ENCODE data around the gene ARHGAP44.
A peak's percentile ranks its signal among the peaks of the same experiment; 100 is the strongest.
"Not testable (repeated sequence)": the region's sequence is repeated elsewhere in the genome, so short reads cannot be mapped to it uniquely, and the experiment has no call there.

The ARHGAP44 gene

GRCh38 chr17:12815642-12816141, 26.4 kb downstream of the ARHGAP44 start:
- DNase-seq (ENCODE audit: low spot score), result no peak

DNA sequence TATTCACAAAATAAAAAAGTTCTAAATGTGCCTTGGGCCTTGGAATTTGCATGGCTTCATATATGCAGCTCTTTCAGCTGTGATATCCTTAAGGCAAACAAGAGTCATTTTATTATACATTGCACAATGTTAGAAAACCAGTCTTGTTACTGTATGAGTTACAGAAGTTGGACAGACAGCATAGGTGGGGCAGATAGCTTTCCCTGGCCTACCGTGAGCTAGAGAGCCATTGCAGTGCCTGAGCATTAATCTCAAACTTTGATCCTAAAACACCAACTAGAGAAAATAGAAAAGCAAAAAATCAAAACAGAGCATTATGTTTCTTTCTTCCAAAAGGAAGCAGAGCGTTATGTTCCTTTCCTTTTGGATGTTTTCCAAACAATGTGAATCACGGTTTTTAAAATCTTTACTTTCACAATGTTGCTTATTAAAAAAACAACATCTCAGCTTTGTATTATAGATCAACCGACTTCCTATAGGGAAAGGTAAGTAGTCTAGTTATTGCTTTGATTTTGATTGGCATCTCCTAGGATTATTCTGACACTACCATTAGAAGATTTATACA, 32.2 kb downstream of the ARHGAP44 start:
- no peak for DNase-seq (ENCODE audit: low spot score)

DNA sequence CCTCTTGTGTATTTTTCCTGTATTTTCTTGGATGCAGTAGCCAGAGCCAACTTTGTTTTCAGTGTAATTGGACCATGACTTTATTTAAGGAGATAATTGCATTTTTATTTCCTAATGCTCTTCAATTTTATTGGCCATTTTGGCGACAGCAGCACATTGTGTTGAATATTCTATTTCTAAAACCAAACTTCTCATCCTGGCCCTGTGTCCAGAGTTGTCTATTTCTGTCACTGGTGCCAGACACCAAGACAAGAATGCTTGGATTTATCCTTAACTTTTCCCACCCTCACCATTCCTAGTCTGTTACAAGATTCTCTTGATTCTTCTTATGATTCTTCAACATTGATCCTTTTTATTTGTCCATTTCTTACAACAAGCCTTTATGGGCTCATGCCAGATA, 37.1 kb downstream of the ARHGAP44 start:
- no peak for DNase-seq (ENCODE audit: low spot score)

DNA sequence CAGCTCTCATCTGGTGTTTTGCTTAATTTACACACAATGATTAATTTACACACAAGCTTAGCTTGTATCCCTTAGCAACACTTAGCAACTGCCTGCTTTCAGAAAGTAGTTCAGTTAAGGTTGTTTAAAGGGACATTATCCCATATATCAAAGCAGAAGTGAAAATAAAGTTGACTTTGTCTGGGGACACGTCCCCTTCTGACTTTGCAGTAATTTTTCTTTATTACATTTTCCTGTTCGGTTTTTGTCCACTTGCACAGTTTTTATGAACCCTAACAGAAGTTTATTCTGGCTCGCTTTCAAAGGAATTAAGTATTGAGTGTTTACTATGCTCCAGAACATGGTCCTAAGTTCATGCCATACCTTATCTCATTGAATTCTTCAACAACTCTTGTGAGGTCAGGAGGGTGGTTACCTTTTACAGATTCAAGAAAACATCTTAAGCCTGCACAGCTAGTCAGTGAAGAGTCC, 41.5 kb downstream of the ARHGAP44 start:
- DNase-seq (ENCODE audit: low spot score), result no peak

- no peak for DNase-seq (ENCODE audit: low spot score)
Measured at GRCh38 chr17:12831839-12832238, 42.5 kb downstream of the ARHGAP44 start.

GRCh38 chr17:12839042-12839441, 49.7 kb downstream of the ARHGAP44 start:
- no peak for DNase-seq (ENCODE audit: low spot score)

DNA sequence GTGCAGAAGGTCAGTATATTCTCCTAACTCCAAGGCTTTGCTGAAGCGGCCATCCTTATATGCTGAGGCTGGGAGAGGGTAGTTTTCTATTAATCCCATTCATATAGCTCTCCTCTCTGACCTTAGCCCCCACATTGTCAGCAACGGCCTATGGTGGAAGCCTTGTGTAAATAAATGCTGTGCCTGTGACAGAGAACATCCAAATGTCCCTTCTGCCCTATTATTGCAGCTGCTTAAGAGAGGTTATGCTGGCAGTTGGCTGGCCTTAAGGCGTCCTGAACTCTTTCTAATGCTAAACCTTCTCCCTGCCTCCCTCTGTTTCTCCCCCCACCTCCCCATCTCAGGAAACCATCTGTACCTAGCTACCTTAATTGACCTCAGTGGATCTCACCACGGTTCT, 53.6 kb downstream of the ARHGAP44 start:
- DNase-seq (ENCODE audit: low spot score), result no peak

DNA sequence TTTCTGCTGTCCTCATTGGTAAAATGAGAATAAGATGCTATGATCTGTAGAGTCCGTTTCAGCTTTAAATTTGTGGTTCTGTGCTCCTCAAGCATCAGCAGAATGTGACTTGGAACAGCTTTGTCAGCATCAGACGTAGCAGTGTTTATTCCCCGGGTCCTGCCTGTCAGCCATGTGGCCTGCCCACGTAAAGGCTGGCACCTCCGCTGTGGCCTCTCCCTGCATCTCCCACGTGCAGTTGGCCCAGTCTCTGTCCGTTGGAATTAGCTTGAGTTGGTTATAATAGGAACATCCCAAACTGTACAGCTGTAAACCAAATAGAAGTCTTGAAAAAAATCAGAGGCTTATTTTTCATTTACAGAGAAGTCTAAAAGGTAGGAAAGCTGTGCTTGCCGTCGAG, 61.7 kb downstream of the ARHGAP44 start:
- DNase-seq (ENCODE audit: low spot score), result no peak

DNA sequence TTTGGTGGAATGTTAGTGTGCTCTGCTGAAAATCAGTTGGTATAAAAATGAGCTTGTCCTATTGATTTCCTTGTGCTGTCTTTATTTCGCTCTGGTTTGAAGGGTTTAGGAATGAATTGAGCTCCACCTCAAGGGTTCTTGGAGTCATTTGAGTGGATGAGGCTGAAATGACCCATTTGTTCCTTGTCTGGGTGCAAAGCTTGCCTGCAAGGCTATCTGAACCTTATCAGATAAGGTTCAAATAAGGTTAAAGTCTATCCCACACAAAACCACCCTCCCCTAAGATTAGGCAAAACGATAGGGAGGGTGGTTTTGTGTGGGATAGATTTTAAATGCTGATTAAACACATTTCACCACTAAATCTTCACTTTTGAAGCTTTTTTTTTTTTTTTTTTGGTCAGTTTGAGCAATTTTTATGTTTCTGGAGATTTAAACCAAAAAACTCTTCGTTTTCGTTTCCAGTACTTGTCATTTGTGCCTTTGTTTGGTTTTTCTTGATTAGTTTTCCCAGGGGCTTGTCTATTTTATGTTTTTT, 62.7 kb downstream of the ARHGAP44 start:
- no peak for DNase-seq (ENCODE audit: low spot score)

DNA sequence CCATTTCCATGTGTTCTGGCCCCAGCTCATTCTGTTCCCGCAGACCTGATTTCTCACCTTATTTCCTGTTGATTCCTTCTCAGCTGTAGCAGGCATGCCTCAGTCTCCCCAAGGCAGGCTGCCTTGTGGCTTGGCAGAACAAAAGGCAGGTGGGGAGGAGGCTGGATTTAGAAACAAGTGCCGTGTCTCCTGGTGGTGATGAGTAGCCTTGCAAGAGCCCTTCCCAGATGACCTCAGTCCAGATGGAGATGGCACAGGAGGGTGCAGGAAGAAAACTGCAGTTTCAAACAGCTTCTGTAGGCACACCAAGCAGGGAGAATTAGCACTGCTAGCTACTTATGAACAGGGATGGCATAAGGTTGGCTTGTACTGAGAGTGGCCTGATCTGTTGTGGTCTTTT, 64.6 kb downstream of the ARHGAP44 start:
- DNase-seq (ENCODE audit: low spot score), result no peak

GRCh38 chr17:12856416-12856815, 67.1 kb downstream of the ARHGAP44 start:
- no peak for DNase-seq (ENCODE audit: low spot score)

DNA sequence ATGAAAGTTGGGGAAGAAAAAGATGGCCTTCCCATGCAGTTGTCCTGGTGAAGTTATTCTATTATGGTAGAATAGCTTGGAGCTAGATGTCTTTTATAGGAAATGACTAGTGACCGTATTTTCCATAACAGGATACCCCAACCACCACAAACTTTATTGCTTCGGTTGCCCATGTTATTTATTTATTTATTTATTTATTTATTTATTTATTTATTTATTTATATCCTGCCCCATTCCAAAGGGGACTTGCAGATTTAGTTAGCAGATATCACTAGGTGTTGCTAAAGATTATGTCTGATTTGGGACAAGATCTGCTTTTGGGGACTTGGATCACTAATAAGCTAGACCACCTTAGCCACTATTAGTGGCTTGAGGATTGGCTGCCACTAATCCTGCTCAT, 68.3 kb downstream of the ARHGAP44 start:
- DNase-seq (ENCODE audit: low spot score), result no peak

DNA sequence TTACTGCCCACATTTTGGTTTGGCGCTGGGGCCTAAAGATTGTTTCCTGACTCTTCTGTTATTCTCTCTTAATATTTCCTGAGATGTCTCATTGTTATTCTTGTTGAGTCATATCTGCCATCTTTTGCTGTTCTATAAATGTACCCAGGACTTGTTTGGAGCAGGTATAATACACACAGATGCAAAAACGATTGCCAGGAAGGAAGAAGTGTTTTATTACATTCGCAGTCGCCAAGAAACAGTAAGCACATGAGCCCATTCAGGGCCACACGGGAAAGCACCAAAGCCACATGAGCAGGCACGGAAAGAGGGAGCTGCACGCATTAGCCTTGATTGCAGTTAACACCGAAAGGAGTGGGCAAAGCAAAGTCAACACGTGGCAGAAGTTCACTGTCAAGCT, 70.2 kb downstream of the ARHGAP44 start:
- DNase-seq (ENCODE audit: low spot score), result peak; percentile 13

DNA sequence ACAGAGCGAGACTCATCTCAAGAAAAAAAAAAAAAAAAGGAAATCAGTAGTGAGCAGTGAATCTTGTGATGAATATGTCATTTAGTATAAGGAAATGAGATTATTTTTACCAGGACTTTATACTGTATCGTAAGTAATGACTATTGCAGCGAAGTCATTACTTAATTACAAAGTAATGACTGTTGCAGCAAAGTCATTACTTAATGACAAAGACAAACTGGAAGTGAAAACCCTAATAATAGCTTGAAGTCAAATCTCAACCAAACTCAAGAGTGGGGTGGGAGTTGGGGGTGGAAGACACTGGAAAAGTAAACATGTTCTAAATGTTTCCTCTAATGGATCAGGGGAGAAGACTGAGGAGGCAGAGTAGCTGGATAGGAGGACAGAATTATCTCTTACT, 76.5 kb downstream of the ARHGAP44 start:
- DNase-seq (ENCODE audit: low spot score), result no peak

DNA sequence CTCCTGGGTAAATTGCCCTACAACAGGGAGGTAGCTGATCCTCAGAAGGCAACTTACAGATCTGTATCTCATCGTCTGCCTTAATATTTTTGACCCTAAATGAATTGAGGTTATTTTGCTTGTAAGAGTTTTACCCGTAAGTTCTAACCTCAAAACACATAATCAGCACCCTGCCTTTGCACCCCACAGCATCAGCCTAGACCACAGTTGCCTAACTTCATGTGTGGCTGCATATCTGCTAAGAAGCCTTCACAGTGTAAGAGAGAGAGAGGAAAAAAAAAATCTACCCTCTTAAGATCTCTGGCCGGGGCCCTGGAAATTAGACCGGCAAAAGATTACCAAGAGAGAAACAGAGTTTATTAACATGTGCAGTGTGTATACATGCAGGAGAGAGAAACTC, 76.9 kb downstream of the ARHGAP44 start:
- no peak for DNase-seq (ENCODE audit: low spot score)

DNA sequence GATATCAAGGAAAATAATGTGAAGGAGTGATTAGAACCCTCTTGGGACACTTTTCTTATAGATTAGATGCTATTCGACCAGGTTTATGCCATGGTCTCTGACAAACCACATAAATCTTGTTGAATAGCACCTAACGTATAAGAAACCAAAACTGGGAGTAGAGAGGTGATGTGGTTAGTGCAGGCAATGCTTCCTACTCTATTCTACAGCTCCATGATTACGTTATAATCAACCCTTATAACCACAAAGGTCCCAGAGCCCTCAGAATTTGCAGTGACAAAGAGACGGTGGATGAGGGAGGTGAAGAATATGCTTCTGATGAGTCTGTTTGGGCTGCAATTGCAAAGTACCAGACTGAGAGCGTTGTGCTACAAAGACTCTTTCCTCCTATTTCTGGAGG, 78.4 kb downstream of the ARHGAP44 start:
- no peak for DNase-seq (ENCODE audit: low spot score)

DNA sequence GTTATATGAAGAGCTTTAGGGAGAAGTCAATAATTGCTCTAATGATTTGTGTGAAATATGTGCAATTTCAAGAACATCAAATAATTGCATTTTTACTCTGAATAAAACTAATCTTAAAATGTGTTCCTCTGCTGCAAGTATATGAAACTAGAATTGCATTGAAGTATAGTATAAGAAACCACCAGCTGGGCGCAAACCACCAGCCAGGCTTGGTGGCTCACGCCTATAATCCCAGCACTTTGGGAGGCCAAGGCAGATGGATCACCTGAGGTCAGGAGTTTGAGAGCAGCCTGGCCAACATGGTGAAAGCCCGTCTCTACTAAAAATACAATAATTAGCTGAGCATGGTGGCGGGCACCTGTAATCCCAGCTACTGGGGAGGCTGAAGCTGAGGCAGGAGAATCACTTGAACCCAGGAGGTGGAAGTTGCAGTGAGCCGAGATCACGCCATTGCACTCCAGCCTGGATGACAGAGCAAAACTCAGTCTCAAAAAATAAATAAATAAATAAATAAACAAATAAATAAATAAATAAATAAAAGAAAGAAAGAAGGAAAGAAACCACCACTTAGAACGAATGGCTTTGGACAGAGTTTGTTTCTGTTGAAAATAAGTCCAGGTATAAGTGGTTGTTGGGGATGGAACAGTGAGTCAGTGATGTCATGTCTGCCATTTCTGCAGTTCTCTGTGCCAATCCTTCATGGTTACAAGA, 84.3 kb downstream of the ARHGAP44 start:
- not testable (repeated sequence) for DNase-seq (ENCODE audit: low spot score)

DNA sequence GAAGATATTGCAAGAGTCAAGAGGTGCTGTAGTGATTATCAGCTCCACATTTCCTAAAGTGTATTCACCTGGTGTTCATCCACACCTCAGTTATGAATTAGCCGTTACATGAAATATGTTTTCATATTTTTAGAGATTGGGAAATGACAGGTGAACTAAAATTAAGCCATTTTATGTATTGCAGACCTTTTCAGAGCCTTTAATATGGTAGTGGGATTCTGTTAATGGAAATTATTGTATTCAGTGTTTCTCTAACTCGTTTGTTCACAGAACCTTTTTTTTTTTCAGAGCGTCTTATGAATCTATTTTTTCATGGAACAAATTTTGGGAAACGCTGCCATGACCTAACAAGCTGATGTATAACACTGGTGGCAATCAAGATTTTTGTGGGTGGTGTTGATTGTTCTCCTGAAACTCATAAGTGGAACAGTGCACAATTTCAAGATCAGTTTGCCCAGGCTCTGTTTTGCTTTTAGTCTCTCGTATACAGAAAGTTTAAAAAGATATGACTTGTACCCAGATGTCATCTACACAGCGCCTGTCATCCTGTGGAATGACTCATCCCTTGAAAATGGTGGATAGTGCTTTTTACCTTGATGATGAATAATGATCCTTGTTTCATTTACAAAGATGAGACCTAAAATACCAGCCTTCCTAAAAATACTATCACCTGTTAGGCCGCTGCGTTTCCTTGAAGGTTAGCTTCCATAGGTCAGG, 88.8 kb downstream of the ARHGAP44 start:
- DNase-seq (ENCODE audit: low spot score), result peak; percentile 57

- not testable (repeated sequence) for DNase-seq (ENCODE audit: low spot score)
Measured at GRCh38 chr17:12879096-12879495, 89.8 kb downstream of the ARHGAP44 start.

- DNase-seq (ENCODE audit: low spot score), result no peak
Measured at GRCh38 chr17:12883472-12883871, 94.2 kb downstream of the ARHGAP44 start.

- no peak for DNase-seq (ENCODE audit: low spot score)
Measured at GRCh38 chr17:12887088-12887487, 97.8 kb downstream of the ARHGAP44 start.

GRCh38 chr17:12896180-12896785, 107.0 kb downstream of the ARHGAP44 start:
- DNase-seq (ENCODE audit: low spot score), result no peak
